Measurements from ENCODE around the gene GNG13. TPM values are rescaled to one million over a fixed set of nuclear protein-coding genes. Genes with fewer than 3 reads are reported as not detected.

The GNG13 gene
- not detected for total RNA-seq

DNA sequence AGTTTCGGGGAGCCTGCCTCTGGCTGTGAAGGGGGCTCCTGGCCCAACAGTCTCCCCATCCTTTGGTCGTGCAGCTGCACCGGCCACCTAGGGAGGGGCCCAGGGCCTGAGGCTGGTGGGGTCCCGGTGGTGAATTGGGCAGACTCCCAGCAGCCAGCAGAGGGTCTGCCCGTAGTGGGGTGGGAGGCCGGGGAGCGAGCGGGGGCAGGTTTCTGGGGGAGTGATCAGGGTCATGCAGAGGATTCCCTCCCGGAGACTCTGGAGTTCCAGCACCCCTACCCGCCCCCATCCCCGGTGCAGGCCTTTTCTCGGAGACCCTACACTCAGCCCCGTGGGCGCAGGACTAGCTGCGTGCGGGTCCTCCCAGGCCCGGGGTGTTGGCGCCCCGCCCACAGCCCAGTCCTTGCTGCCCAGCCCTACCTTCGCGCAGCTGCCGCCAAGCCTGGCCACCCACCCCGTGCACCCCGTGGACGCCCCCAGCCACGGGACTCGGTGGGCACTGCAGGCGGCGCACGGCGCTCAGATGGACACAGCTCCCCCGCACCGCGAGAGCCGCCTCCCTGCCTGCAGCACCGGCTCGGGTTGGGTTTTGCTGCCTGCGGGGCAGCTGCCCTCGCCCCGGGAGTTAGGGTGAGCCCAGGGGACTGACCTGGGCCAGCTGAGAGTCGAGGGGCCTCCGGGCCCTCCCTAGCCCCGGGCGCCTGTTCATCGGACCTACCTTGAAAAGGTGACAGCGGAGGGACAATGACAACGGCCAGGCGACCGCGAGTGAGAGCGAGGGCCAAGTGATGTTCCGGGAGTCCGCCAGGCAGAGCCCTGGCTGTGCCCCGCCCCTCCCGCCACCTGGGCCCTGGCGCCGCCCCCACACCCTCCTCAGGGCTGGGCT lies at the start of gene GNG13:
Gene GNG13, minus strand, starts transcription at position 787 of the 886 bp plus-strand sequence. CDS start 1,657 bp downstream, outside the sequence.
- Mint-ChIP-seq H3K27ac (no peak within 1 kb of the TSS), H3K4me3 (no peak within 1 kb of the TSS), H3K36me3 (peaks cover 11% of the 10 kb centered on the region), H3K4me1 (no peaks in the 10 kb centered on the region), H3K27me3 (peaks cover 6% of the 10 kb centered on the region), H3K9me3 (no peaks in the 10 kb centered on the region)
- ATAC-seq (ENCODE audit: low read depth) (peak; percentile 5), DNase-seq (no peak)
- POLR2A ChIA-PET, result interaction anchor here (0.6 to 1.4 kb wide), 2 partner anchors 12 to 1790 kb away, joined by 3 to 7 read pairs; partner anchors contain the start of genes CHTF18 and RPUSD1

- Mint-ChIP-seq H3K27ac (no peak overlapping the region), H3K27me3 (peaks cover 3% of the 10 kb centered on the region), H3K9me3 (peaks cover 8% of the 10 kb centered on the region), H3K4me1 (no peaks in the 10 kb centered on the region), H3K36me3 (peaks cover 2% of the 10 kb centered on the region), H3K4me3 (no peak overlapping the region)
- ATAC-seq (ENCODE audit: low read depth) (no peak), DNase-seq (no peak)
- POLR2A ChIA-PET, result no interaction called here
Measured at GRCh38 chr16:848510-849253, 48.1 kb upstream of the GNG13 start.

GRCh38 chr16:847681-848445 lies 47.3 kb upstream of the GNG13 start:
- Mint-ChIP-seq H3K36me3 (peaks cover 2% of the 10 kb centered on the region), H3K27me3 (peaks cover 3% of the 10 kb centered on the region), H3K4me3 (no peak overlapping the region), H3K9me3 (peaks cover 8% of the 10 kb centered on the region), H3K27ac (no peak overlapping the region), H3K4me1 (no peaks in the 10 kb centered on the region)
- ATAC-seq (ENCODE audit: low read depth) (no peak), DNase-seq (no peak)
- POLR2A ChIA-PET, result no interaction called here

DNA sequence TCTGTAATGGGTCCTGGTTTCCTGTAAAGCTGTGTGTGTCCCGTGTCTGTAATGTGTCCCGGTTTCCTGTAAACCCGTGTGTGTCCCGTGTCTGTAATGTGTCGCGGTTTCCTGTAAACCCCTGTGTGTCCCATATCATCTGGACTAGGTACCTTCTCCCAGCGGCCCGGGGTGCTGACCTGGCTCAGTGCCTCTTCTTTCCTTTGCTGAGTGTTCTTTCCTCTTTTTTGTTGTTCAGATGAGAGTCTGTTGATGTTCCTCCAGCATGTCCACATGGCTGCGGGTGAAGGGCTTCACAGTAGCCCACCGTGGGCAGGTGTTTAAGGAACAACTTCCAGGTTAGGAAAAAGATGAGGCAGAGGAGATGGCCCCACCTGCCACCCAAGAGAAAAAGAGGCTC lies 46.6 kb upstream of the GNG13 start:
- H3K9me3 Mint-ChIP-seq, result peaks cover 8% of the 10 kb centered on the region
- H3K4me1 Mint-ChIP-seq, result no peaks in the 10 kb centered on the region
- POLR2A ChIA-PET, result no interaction called here
- DNase-seq (no peak), ATAC-seq (ENCODE audit: low read depth) (no peak)
- peaks cover 3% of the 10 kb centered on the region for H3K27me3 Mint-ChIP-seq
- H3K4me3 Mint-ChIP-seq, result no peak overlapping the region
- no peak overlapping the region for H3K27ac Mint-ChIP-seq
- peaks cover 2% of the 10 kb centered on the region for H3K36me3 Mint-ChIP-seq

DNA sequence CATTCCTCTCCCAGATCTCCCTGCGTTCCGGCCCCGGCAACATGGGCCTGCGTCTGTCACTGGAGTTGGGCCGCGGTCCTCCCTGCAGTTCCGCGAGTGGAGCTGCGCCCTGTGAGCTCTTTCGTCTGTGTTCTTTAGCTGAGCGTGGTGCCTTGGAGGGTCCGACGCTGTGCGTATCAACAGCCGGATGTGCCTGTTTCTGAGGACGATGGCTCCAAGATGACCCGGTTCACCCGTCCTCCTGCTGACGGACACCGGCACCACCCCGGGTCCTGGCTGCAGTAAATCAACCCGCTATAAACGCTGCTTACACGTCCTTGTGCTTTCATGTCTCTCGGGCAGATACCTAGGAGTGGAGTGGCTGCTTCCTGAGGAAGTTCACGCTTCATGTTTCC lies 44.8 kb upstream of the GNG13 start:
- POLR2A ChIA-PET, result no interaction called here
- no peak for DNase-seq
- peaks cover 3% of the 10 kb centered on the region for H3K27me3 Mint-ChIP-seq
- no peaks in the 10 kb centered on the region for H3K4me1 Mint-ChIP-seq
- no peak overlapping the region for H3K4me3 Mint-ChIP-seq
- H3K9me3 Mint-ChIP-seq, result peaks cover 5% of the 10 kb centered on the region
- no peaks in the 10 kb centered on the region for H3K36me3 Mint-ChIP-seq
- no peak for ATAC-seq (ENCODE audit: low read depth)
- no peak overlapping the region for H3K27ac Mint-ChIP-seq

DNA sequence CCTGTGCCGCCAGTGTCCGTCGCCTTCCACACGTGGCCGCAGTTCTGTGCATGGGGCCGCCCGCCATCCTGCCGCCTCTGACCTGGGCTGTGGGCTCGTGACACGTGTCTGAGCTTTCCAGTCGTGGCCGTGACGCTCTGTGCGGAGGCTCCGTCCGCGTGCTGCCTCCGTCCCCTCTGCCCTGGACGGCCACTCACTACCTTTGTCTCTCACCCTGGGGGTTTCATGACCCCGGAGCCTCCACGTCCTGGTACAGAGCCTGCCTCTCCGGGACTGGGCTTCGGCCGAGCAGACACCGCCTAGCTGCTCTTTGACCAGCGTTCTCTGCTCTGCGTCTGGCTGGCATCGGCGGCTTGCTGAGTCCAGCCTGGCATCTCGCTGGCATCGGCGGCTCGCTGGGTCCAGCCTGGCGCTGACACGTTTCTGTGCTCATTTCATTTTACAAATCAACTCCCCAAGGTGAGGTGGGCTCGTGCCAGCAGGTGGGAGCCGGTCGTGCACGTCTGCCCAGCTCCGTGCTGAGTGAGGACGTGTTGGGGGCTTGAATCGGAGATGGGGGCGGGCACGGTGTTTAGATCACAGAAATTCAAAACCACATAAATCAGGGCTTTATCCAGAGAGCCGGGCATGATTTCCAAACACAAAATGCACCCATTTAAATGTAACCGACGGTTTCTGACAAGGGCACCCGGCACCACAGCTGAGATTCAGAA lies 44.3 kb upstream of the GNG13 start:
- no peak overlapping the region for H3K27ac Mint-ChIP-seq
- H3K9me3 Mint-ChIP-seq, result peaks cover 1% of the 10 kb centered on the region
- POLR2A ChIA-PET, result no interaction called here
- H3K4me1 Mint-ChIP-seq, result no peaks in the 10 kb centered on the region
- no peak overlapping the region for H3K4me3 Mint-ChIP-seq
- ATAC-seq (ENCODE audit: low read depth), result no peak
- DNase-seq, result no peak
- H3K27me3 Mint-ChIP-seq, result no peaks in the 10 kb centered on the region
- H3K36me3 Mint-ChIP-seq, result no peaks in the 10 kb centered on the region

DNA sequence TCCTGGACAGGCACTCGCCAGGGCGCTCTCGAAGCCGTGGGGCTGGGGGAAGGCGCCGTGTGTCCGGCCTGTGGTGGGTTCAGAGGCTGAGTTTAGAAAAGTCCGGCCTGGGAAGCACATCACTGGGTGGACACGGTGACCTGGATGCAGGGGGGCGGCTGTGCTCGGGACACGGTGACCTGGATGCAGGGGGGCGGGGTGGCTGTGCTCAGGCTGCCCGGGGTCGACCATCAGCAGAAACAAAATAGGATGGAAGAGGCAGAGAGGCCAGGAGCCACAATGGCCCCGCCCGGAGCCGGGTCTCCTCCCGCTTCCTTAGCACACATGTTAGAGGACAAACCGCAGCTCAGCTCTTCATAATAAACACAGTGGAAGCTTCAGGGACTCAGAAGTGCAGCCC lies 43.2 kb upstream of the GNG13 start:
- no peak for ATAC-seq (ENCODE audit: low read depth)

DNA sequence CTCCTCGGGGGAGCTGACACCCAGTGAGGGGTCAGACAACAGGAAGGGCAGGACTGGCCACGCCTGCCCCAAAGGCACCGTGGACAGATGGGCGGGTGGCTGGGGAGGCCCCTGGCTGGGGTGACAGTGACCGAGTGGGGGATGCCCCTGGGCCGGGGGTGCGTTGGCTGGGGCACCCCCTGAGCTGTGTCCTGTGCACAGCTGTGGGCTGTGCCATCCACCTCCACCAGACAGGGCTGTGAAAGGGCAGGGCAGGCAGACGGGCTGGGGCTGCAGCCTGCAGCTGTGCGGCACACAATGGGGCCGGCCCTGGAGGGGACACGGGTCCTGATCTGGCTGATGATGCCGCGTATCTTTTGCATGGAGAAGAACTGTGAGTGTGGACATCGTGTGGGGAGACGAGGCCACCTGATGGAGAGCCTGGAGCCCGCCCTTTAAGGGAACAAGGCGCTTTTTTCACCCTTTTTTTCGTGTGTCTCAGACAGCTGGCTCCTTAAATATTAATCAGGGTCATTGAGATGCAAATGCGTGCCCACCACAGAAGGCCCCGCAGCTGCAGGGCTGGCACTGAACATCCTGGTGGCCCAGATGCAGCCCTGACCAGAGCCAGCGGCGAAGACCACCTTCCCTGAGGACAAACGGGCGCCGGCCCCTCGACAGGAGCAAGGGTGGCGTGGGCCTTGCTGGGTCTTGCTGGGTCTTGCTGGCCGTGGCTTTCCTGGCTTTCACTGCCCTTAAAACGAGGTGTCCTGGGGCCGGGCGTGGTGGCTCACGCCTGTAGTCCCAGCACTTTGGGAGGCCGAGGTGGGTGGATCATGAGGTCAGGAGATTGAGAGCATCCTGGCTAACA lies 42.4 kb upstream of the GNG13 start:
- no peak for ATAC-seq (ENCODE audit: low read depth)
- POLR2A ChIA-PET, result no interaction called here

More for the DNA sequence above, 43.2 kb upstream of the GNG13 start:
- Mint-ChIP-seq H3K4me3 (no peak overlapping the region), H3K9me3 (no peaks in the 10 kb centered on the region), H3K4me1 (no peaks in the 10 kb centered on the region), H3K27me3 (no peaks in the 10 kb centered on the region), H3K36me3 (no peaks in the 10 kb centered on the region), H3K27ac (no peak overlapping the region)
- no peak for DNase-seq
- POLR2A ChIA-PET, result no interaction called here

DNA sequence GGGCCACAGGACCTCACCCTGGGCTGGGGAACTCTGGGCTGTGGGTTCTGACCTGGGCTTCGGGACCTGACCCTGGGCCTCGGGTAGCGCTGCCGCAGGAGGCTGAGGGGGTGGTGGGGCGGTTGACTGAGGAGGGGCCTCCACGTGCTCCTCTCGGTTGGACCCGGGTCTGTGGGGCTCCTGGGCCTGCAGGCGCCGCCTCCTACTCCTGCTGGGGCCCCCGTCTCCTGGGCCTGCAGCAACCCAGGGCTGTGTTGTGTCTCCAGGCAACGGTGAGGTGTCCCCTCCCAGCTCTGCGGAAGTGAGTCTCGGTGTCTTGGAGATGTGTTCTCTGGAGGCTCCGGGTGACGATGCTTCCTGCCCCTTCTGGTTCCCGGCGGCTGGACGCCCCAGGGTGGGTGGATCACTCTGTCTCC lies 41.5 kb upstream of the GNG13 start:
- DNase-seq, result no peak
- Mint-ChIP-seq H3K36me3 (no peaks in the 10 kb centered on the region), H3K9me3 (peaks cover 1% of the 10 kb centered on the region), H3K27ac (no peak overlapping the region), H3K4me1 (no peaks in the 10 kb centered on the region), H3K27me3 (no peaks in the 10 kb centered on the region), H3K4me3 (no peak overlapping the region)
- POLR2A ChIA-PET, result no interaction called here
- ATAC-seq (ENCODE audit: low read depth), result peak; percentile 30

More for the DNA sequence above, 42.4 kb upstream of the GNG13 start:
- Mint-ChIP-seq H3K27ac (no peak overlapping the region), H3K36me3 (no peaks in the 10 kb centered on the region), H3K9me3 (peaks cover 1% of the 10 kb centered on the region), H3K27me3 (no peaks in the 10 kb centered on the region), H3K4me3 (no peak overlapping the region), H3K4me1 (no peaks in the 10 kb centered on the region)
- no peak for DNase-seq

- ATAC-seq (ENCODE audit: low read depth) (no peak), DNase-seq (no peak)
- Mint-ChIP-seq H3K9me3 (peaks cover 2% of the 10 kb centered on the region), H3K36me3 (no peaks in the 10 kb centered on the region), H3K4me3 (no peak overlapping the region), H3K27ac (no peak overlapping the region), H3K27me3 (no peaks in the 10 kb centered on the region), H3K4me1 (no peaks in the 10 kb centered on the region)
- POLR2A ChIA-PET, result no interaction called here
Measured at GRCh38 chr16:841455-842060, 41.0 kb upstream of the GNG13 start.

DNA sequence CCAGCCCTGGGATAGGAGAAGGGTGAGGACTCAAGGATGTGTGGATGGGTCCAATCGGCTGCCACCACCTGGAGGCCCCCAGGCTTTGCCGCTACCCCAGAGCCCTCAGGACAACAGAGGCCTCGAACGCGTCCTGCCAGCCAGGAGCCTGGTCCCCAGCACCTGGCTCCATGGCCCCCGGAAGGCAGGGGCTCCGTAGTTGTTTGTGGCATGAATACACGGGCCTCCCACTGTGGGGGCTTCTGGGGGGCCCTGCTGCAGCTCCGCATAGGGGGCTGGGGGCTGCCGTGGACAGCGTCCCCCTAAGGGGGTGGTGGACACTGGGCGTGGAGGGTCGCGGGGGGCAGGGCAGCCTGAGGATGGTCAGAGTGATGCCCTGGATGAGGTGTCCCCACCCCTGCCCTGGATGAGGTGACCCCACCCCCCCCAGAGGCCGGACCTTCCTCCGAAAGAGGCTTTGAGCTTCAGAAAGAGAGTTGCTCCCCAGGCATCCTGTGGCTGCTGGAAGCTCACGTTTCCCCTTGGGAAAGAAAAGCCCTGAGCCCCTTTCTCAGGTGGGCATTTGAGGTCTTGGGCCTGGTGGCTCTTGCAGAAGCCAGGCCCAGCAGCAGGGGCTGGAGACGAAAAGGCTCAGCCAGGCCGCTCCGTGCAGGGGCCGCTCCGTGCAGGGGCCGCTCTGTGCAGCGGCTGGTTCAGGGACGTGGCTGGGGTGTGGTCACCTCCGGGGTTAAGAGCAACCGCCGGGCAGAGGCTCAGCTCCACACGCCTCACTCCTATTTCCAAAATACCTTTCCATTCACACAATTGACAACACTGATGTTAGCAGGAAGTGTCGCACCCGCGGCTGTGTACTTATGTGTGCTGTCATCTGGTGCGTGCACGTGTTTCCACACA lies 40.3 kb upstream of the GNG13 start:
- POLR2A ChIA-PET, result no interaction called here
- no peak for DNase-seq
- no peaks in the 10 kb centered on the region for H3K36me3 Mint-ChIP-seq
- H3K9me3 Mint-ChIP-seq, result peaks cover 7% of the 10 kb centered on the region
- no peak for ATAC-seq (ENCODE audit: low read depth)
- H3K4me1 Mint-ChIP-seq, result no peaks in the 10 kb centered on the region
- no peak overlapping the region for H3K27ac Mint-ChIP-seq
- H3K27me3 Mint-ChIP-seq, result no peaks in the 10 kb centered on the region
- H3K4me3 Mint-ChIP-seq, result no peak overlapping the region

All from activated naive CD8-positive, alpha-beta T cell treated with anti-CD3 and anti-CD28 coated beads, Interleukin-2, amount 10 ng/mL, durations not matched to agents 7 days and 5 days (primary cell).